ENCODE data around the gene RAP1A.

RAP1A gene

GRCh38 chr1:111732718-111733117 is 113.1 kb downstream of the RAP1A start:
- Histone ChIP-seq H3K4me1 (ENCODE audit: insufficient read depth, low read length) (peaks cover 6% of the 10 kb centered on the region), H3K4me2 (ENCODE audit: insufficient read depth, low read length) (no peak overlapping the region), H3K4me3 (ENCODE audit: low read depth in 1 of 2, low read length in 2 of 2) (no peak overlapping the region), H3K36me3 (ENCODE audit: insufficient read depth, low read length) (no peaks in the 10 kb centered on the region), H4K20me1 (ENCODE audit: insufficient read depth, low read length) (peaks cover 13% of the 10 kb centered on the region; the same call in 1 of the 2 replicates), H3K9ac (ENCODE audit: low read depth, low read length) (no peak overlapping the region), H2AFZ (ENCODE audit: low read depth, low read length) (no peak overlapping the region), H3K79me2 (ENCODE audit: insufficient read depth, low read length) (no peaks in the 10 kb centered on the region), H3K27ac (ENCODE audit: low read length) (no peak overlapping the region), H3K9me3 (ENCODE audit: insufficient read depth, low read length, severe bottlenecking) (no peaks in the 10 kb centered on the region), H3K27me3 (ENCODE audit: insufficient read depth, low read length, poor library complexity) (no peaks in the 10 kb centered on the region)
- DNase-seq (no peak), ATAC-seq (ENCODE audit: insufficient read depth, low read depth) (no peak)
- TF ChIP-seq CTCF (IDR thresholded peaks at IDR 0.05; ENCODE audit: borderline replicate concordance, extremely low read depth, low read length, poor library complexity, severe bottlenecking): no peak
- TF ChIP-seq EZH2 (IDR thresholded peaks at IDR 0.05; ENCODE audit: borderline replicate concordance, low read depth, low read length, severe bottlenecking): no peak

GRCh38 chr1:111733183-111733991 is 113.8 kb downstream of the RAP1A start:
- no peaks in the 10 kb centered on the region for H3K36me3 ChIP-seq (ENCODE audit: insufficient read depth, low read length)
- no peaks in the 10 kb centered on the region for H3K27me3 ChIP-seq (ENCODE audit: insufficient read depth, low read length, poor library complexity)
- H3K4me1 ChIP-seq (ENCODE audit: insufficient read depth, low read length): peaks cover 13% of the 10 kb centered on the region
- H3K27ac ChIP-seq (ENCODE audit: low read length): no peak overlapping the region
- ATAC-seq (ENCODE audit: insufficient read depth, low read depth): no peak
- peaks cover 13% of the 10 kb centered on the region; the same call in 1 of the 2 replicates for H4K20me1 ChIP-seq (ENCODE audit: insufficient read depth, low read length)
- DNase-seq: no peak
- H3K4me2 ChIP-seq (ENCODE audit: insufficient read depth, low read length): no peak overlapping the region
- H3K4me3 ChIP-seq (ENCODE audit: low read depth in 1 of 2, low read length in 2 of 2): no peak overlapping the region
- TF ChIP-seq EZH2 (IDR thresholded peaks at IDR 0.05; ENCODE audit: borderline replicate concordance, low read depth, low read length, severe bottlenecking) (no peak), CTCF (IDR thresholded peaks at IDR 0.05; ENCODE audit: borderline replicate concordance, extremely low read depth, low read length, poor library complexity, severe bottlenecking) (no peak)
- H3K79me2 ChIP-seq (ENCODE audit: insufficient read depth, low read length): no peaks in the 10 kb centered on the region
- H3K9me3 ChIP-seq (ENCODE audit: insufficient read depth, low read length, severe bottlenecking): no peaks in the 10 kb centered on the region
- H3K9ac ChIP-seq (ENCODE audit: low read depth, low read length): no peak overlapping the region
- H2AFZ ChIP-seq (ENCODE audit: low read depth, low read length): no peak overlapping the region

- Histone ChIP-seq H3K9me3 (ENCODE audit: insufficient read depth, low read length, severe bottlenecking) (no peaks in the 10 kb centered on the region), H3K27me3 (ENCODE audit: insufficient read depth, low read length, poor library complexity) (no peaks in the 10 kb centered on the region), H3K27ac (ENCODE audit: low read length) (no peak overlapping the region), H3K4me1 (ENCODE audit: insufficient read depth, low read length) (peaks cover 18% of the 10 kb centered on the region), H3K79me2 (ENCODE audit: insufficient read depth, low read length) (no peaks in the 10 kb centered on the region), H3K4me3 (ENCODE audit: low read depth in 1 of 2, low read length in 2 of 2) (no peak overlapping the region), H3K36me3 (ENCODE audit: insufficient read depth, low read length) (no peaks in the 10 kb centered on the region), H2AFZ (ENCODE audit: low read depth, low read length) (no peak overlapping the region), H3K9ac (ENCODE audit: low read depth, low read length) (no peak overlapping the region), H4K20me1 (ENCODE audit: insufficient read depth, low read length) (peaks cover 13% of the 10 kb centered on the region; the same call in 1 of the 2 replicates), H3K4me2 (ENCODE audit: insufficient read depth, low read length) (no peak overlapping the region)
- DNase-seq: no peak
- ATAC-seq (ENCODE audit: insufficient read depth, low read depth): no peak
- no peak for TF ChIP-seq CTCF (IDR thresholded peaks at IDR 0.05; ENCODE audit: borderline replicate concordance, extremely low read depth, low read length, poor library complexity, severe bottlenecking)
- no peak for TF ChIP-seq EZH2 (IDR thresholded peaks at IDR 0.05; ENCODE audit: borderline replicate concordance, low read depth, low read length, severe bottlenecking)
These were observed 114.4 kb downstream of the RAP1A start for GRCh38 chr1:111733992-111734341.

All from DND-41 (cell line).